GM21515 (cell line): ENCODE measurements around the gene F10.

ENCODE experiments used
- ATAC-seq: cut with Tn5 transposase; IDR thresholded peaks from one replicate; pipeline ENCODE4 v1.9.1; 2021; ENCODE audit not compliant: unreplicated experiment

The F10 gene

GRCh38 chr13:113115363-113116205 is 7.0 kb upstream of the F10 start:
- ATAC-seq, result no peak

DNA sequence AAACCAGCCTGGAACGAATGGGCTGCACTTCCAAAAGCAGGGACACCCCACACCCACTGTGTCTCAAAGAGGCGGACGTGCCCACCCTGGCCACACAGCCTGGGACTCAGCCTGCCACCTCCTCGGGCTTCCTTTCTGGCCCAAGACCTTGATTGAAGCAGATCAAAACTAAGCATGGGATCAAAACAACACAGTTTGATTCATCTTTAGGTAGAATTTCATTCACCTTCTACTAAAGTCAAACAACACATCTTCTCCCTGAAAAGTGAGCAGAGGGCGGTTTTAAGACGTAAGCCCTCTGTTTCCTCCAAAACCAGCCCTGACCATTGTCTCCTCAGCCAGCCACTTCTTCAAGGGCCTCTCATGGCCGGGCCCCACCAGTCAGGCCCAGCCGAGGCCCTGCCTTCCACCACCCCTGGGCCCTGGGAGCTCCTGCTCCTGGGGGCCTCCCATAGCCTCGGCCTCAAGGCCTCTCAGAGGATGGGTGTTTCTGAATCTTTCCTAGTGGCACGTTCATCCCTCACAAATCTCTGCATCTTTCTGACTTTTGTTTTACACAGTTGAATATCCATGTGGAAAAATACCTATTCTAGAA is 6.3 kb upstream of the F10 start:
- ATAC-seq, result no peak

GRCh38 chr13:113116871-113117271 is 5.7 kb upstream of the F10 start:
- no peak for ATAC-seq

- ATAC-seq, result no peak
Measured at GRCh38 chr13:113117335-113117872, 5.2 kb upstream of the F10 start.

- no peak for ATAC-seq
Measured at GRCh38 chr13:113117911-113118260, 4.7 kb upstream of the F10 start.

DNA sequence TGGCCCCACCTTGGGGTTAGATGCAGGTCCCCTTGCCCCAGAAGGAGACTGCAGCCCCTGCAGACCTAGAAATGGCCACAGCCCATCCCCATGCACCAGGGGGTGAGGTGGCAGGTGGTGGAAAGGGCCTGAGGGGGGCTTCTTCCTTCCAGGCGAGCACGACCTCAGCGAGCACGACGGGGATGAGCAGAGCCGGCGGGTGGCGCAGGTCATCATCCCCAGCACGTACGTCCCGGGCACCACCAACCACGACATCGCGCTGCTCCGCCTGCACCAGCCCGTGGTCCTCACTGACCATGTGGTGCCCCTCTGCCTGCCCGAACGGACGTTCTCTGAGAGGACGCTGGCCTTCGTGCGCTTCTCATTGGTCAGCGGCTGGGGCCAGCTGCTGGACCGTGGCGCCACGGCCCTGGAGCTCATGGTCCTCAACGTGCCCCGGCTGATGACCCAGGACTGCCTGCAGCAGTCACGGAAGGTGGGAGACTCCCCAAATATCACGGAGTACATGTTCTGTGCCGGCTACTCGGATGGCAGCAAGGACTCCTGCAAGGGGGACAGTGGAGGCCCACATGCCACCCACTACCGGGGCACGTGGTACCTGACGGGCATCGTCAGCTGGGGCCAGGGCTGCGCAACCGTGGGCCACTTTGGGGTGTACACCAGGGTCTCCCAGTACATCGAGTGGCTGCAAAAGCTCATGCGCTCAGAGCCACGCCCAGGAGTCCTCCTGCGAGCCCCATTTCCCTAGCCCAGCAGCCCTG is 4.2 kb upstream of the F10 start:
- ATAC-seq, result no peak

GRCh38 chr13:113119166-113119821 is 3.3 kb upstream of the F10 start:
- ATAC-seq, result no peak

- ATAC-seq, result no peak
Measured at GRCh38 chr13:113119822-113120189, 2.8 kb upstream of the F10 start.

DNA sequence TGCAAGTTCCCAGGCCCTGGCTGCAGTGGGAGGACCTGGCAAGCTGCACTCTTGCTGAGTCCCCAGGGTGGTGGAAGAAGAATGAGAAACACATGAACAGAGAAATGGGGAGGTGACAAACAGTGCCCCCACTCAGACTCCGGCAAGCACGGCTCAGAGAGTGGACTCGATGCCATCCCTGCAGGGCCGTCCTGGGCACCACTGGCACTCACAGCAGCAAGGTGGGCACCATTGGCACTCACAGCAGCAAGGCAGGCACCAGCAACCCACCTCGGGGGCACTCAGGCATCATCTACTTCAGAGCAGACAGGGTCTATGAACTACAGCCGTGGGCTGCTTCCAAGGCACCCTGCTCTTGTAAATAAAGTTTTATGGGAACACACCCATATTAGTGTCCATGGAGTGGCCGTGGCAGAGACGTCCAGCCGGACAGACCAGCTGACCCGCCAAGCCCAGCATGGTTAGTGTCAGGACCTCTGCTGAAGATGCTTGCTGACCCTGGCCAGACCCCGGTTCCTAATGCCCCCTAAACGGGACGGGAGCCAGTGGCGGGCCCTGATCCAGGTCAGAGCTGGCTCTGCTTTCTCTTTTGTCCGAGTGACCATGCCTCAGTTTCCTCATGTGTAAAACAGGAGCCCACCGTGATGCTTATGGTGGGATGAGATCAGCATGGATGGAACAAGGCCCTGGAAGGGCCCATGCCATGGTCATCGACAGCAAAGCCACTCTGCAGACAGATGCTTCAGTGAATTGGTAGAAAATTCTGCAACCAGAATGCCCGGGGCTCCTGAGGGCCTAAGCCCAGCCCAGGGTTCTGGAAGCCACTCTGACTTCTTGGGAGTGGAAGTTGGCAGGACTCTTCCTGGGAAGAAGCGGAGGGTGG is 2.1 kb upstream of the F10 start:
- no peak for ATAC-seq

- ATAC-seq, result no peak
Measured at GRCh38 chr13:113121183-113121927, 1.2 kb upstream of the F10 start.

DNA sequence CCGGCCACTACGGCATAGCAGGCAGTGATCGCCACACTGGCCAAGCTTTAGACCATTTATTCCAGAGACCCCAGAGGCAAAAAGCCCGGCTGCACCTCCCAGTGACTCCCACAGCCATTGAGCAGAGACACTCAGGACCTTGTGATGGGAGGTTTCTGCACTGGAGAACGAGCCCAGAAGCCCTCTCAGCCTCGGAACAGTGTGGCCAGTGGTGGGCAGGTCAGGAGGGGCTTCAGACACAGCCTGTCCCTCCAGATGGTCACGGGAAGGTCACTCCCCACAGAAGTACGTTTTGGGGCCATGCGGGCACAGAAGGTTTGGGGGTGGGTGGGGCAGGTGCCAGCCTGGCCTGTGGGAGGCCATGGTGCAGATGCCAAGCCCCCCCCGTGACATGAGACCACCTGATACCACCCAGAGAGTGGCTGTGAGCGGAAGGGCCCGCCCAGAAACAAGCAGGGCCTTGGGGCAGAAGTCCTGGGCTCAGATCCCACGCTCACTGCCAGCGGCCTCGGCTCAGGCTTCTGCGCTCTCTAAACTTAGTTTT is 599 bp upstream of the F10 start:
- no peak for ATAC-seq

DNA sequence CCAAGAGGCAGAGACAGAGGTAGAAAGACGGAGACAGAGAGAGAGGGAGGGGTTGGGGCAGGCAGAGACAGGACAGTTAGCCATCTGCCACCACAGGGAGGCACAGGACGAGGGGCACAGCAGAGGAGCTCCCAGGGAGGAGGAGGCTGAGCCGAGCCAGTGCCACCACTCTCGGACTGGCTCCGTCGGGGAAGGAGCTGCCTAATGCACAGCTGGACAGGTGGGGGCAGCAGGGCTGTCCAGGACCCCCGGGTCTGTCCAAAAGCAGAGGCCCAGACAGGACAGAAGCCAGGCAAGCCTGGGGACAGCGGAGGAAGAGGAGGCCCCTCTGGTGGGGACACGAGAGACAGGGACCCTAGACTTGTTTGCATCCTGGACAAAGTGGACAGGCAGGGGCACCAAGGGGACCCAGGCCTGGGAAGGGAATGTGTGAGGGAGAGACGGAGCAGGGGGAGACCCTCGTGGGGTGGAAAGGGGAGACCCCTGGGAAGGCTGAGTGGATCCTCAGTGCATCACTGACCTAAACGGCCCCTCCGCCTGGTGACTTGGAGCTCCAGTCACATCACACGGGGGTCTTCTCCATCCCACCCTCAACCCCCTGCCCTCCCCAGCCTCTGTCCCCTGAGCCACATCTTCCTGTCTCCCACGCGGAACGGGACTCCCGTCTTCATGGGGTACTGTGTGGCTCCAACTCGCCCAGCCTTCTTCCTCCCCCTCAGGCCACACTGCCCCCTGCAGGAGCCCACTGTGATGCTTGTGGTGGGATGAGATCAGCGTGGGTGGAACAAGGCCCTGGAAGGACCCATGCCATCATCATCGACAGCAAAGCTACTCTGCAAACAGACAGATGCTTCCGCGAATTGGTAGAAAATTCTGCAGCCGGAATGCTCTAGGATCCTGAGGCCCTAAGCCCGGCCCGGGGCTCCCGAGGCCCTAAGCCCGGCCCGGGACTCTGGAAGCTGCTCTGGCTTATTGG is 915 bp downstream of the F10 start:
- ATAC-seq, result no peak

- ATAC-seq, result no peak
Measured at GRCh38 chr13:113124211-113124970, 1.8 kb downstream of the F10 start.

GRCh38 chr13:113125506-113126264 is 3.1 kb downstream of the F10 start:
- no peak for ATAC-seq

GRCh38 chr13:113126265-113127150 is 3.9 kb downstream of the F10 start:
- no peak for ATAC-seq

GRCh38 chr13:113129480-113129879 is 6.9 kb downstream of the F10 start:
- no peak for ATAC-seq
